ENCODE measurements around the gene SPA17. TPM values are rescaled to one million over a fixed set of nuclear protein-coding genes. Genes with fewer than 3 reads are reported as not detected.

SPA17 gene
- total and polyA plus RNA-seq, 7 experiments from 2014 or later: 1.00 to 2.3 (median 1.1) TPM

GRCh38 chr11:124643605-124644425 lies 29.9 kb upstream of the SPA17 start:
- ATAC-seq (no peak), DNase-seq (no peak)
- POLR2A ChIA-PET: interaction anchor here (1.4 kb wide), 1 partner anchor 12 kb away, joined by 4 read pairs; no protein-coding TSS in a partner anchor
- no peaks in the 10 kb centered on the region for H3K4me1 ChIP-seq (ENCODE audit: control insufficient read depth in 2 of 2, insufficient read depth in 2 of 2, low read length in 2 of 2)
- no peak overlapping the region for H3K27ac ChIP-seq (ENCODE audit: low read depth, low read length)
- Mint-ChIP-seq H3K4me3 (no peak overlapping the region), H3K9me3 (no peaks in the 10 kb centered on the region), H3K36me3 (peaks cover 0 to 17% (median under 1%) of the 10 kb centered on the region in 5 donors), H3K27me3 (no peaks in the 10 kb centered on the region), H3K4me1 (peaks cover 3 to 11% (median 5%) of the 10 kb centered on the region in 7 donors), H3K27ac (no peak overlapping the region)
- H3K36me3 ChIP-seq (ENCODE audit: control insufficient read depth in 2 of 3, insufficient read depth in 3 of 3, low read length in 3 of 3): peaks cover 0 to 14% (median 0%) of the 10 kb centered on the region in 3 experiments
- intact Hi-C loops (cut with micrococcal nuclease): loop anchor here (1.0 kb wide), 5 partner anchors 25 to 223 kb away; no protein-coding TSS in a partner anchor
- CTCF ChIA-PET: interaction anchor here (0.6 to 2.0 kb wide), 14 partner anchors 18 to 1289 kb away, joined by 3 to 8 read pairs (median 4); partner anchors contain the start of gene ESAM
- no peaks in the 10 kb centered on the region for H3K9me3 ChIP-seq (ENCODE audit: control insufficient read depth in 2 of 3, low read length in 3 of 3)
- no peak overlapping the region for H3K4me3 ChIP-seq (ENCODE audit: low read length)
- no peaks in the 10 kb centered on the region for H3K27me3 ChIP-seq (ENCODE audit: control insufficient read depth in 2 of 2, insufficient read depth in 2 of 2, low read length in 2 of 2)

GRCh38 chr11:124644426-124645280 lies 29.1 kb upstream of the SPA17 start:
- H3K36me3 Mint-ChIP-seq: peaks cover 0 to 19% (median 0%) of the 10 kb centered on the region in 5 donors
- peaks cover 0 to 6% (median 0%) of the 10 kb centered on the region in 3 experiments for H3K36me3 ChIP-seq (ENCODE audit: control insufficient read depth in 2 of 3, insufficient read depth in 3 of 3, low read length in 3 of 3)
- H3K4me1 Mint-ChIP-seq: peaks cover 3 to 11% (median 5%) of the 10 kb centered on the region in 7 donors
- intact Hi-C loops (cut with micrococcal nuclease): loop anchor here (1.0 kb wide), 5 partner anchors 25 to 223 kb away; no protein-coding TSS in a partner anchor
- H3K9me3 Mint-ChIP-seq: no peaks in the 10 kb centered on the region
- H3K27me3 Mint-ChIP-seq: no peaks in the 10 kb centered on the region
- ATAC-seq: peak; percentile 88
- no peak overlapping the region for H3K4me3 ChIP-seq (ENCODE audit: low read length)
- DNase-seq: peak in 7 of 9 donors; percentile 6 to 28 (median 21)
- no peaks in the 10 kb centered on the region for H3K9me3 ChIP-seq (ENCODE audit: control insufficient read depth in 2 of 3, low read length in 3 of 3)
- no peak overlapping the region for H3K27ac ChIP-seq (ENCODE audit: low read depth, low read length)
- no peaks in the 10 kb centered on the region for H3K4me1 ChIP-seq (ENCODE audit: control insufficient read depth in 2 of 2, insufficient read depth in 2 of 2, low read length in 2 of 2)
- H3K27ac Mint-ChIP-seq: no peak overlapping the region
- no peak overlapping the region for H3K4me3 Mint-ChIP-seq
- ChIA-PET CTCF (interaction anchor here (0.6 to 2.0 kb wide), 10 partner anchors 11 to 197 kb away, joined by 3 to 8 read pairs (median 4); partner anchors contain the start of gene ESAM), POLR2A (interaction anchor here (0.6 to 1.0 kb wide), 2 partner anchors 102 to 255 kb away, joined by 3 read pairs; no protein-coding TSS in a partner anchor)
- H3K27me3 ChIP-seq (ENCODE audit: control insufficient read depth in 2 of 2, insufficient read depth in 2 of 2, low read length in 2 of 2): no peaks in the 10 kb centered on the region

GRCh38 chr11:124646148-124646547 lies 27.6 kb upstream of the SPA17 start:
- peaks cover 0 to 20% (median 0%) of the 10 kb centered on the region in 5 donors for H3K36me3 Mint-ChIP-seq
- no peaks in the 10 kb centered on the region for H3K4me1 ChIP-seq (ENCODE audit: control insufficient read depth in 2 of 2, insufficient read depth in 2 of 2, low read length in 2 of 2)
- no peak overlapping the region for H3K27ac ChIP-seq (ENCODE audit: low read depth, low read length)
- no peaks in the 10 kb centered on the region for H3K27me3 ChIP-seq (ENCODE audit: control insufficient read depth in 2 of 2, insufficient read depth in 2 of 2, low read length in 2 of 2)
- DNase-seq (no peak), ATAC-seq (no peak)
- ChIA-PET POLR2A (interaction anchor here (0.6 kb wide), 1 partner anchor 33 kb away, joined by 3 read pairs; no protein-coding TSS in a partner anchor), CTCF (interaction anchor here (0.8 to 1.7 kb wide), 3 partner anchors 23 to 221 kb away, joined by 3 to 5 read pairs (median 5); no protein-coding TSS in a partner anchor)
- H3K9me3 ChIP-seq (ENCODE audit: control insufficient read depth in 2 of 3, low read length in 3 of 3): no peaks in the 10 kb centered on the region
- H3K27ac Mint-ChIP-seq: no peak overlapping the region
- H3K27me3 Mint-ChIP-seq: no peaks in the 10 kb centered on the region
- no peaks in the 10 kb centered on the region for H3K9me3 Mint-ChIP-seq
- peaks cover 3 to 9% (median 5%) of the 10 kb centered on the region in 7 donors for H3K4me1 Mint-ChIP-seq
- H3K36me3 ChIP-seq (ENCODE audit: control insufficient read depth in 2 of 3, insufficient read depth in 3 of 3, low read length in 3 of 3): peaks cover 0 to 4% (median 0%) of the 10 kb centered on the region in 3 experiments
- intact Hi-C loops (cut with micrococcal nuclease): no loop called here
- no peak overlapping the region for H3K4me3 ChIP-seq (ENCODE audit: low read length)
- H3K4me3 Mint-ChIP-seq: no peak overlapping the region

- Mint-ChIP-seq H3K27me3 (no peaks in the 10 kb centered on the region), H3K9me3 (no peaks in the 10 kb centered on the region), H3K4me3 (no peak overlapping the region), H3K36me3 (peaks cover 0 to 30% (median 20%) of the 10 kb centered on the region in 5 donors), H3K27ac (peak overlapping the region in 1 of 9 donors; percentile 7), H3K4me1 (peaks cover 3 to 7% (median 5%) of the 10 kb centered on the region in 7 donors)
- POLR2A ChIA-PET: interaction anchor here (1.0 kb wide), 1 partner anchor 458 kb away, joined by 3 read pairs; no protein-coding TSS in a partner anchor
- H3K27me3 ChIP-seq (ENCODE audit: control insufficient read depth in 2 of 2, insufficient read depth in 2 of 2, low read length in 2 of 2): no peaks in the 10 kb centered on the region
- H3K36me3 ChIP-seq (ENCODE audit: control insufficient read depth in 2 of 3, insufficient read depth in 3 of 3, low read length in 3 of 3): peaks cover 0 to 18% (median 0%) of the 10 kb centered on the region in 3 experiments
- H3K4me1 ChIP-seq (ENCODE audit: control insufficient read depth in 2 of 2, insufficient read depth in 2 of 2, low read length in 2 of 2): no peaks in the 10 kb centered on the region
- H3K4me3 ChIP-seq (ENCODE audit: low read length): no peak overlapping the region
- H3K9me3 ChIP-seq (ENCODE audit: control insufficient read depth in 2 of 3, low read length in 3 of 3): no peaks in the 10 kb centered on the region
- ATAC-seq (no peak), DNase-seq (no peak)
- H3K27ac ChIP-seq (ENCODE audit: low read depth, low read length): no peak overlapping the region
- CTCF ChIA-PET: interaction anchor here (0.8 to 1.1 kb wide), 2 partner anchors 188 to 805 kb away, joined by 3 read pairs; no protein-coding TSS in a partner anchor
- intact Hi-C loops (cut with micrococcal nuclease): no loop called here
These were observed 25.1 kb upstream of the SPA17 start for GRCh38 chr11:124648610-124649009.

- intact Hi-C loops (cut with micrococcal nuclease): no loop called here
- H3K27ac Mint-ChIP-seq: no peak overlapping the region
- no peaks in the 10 kb centered on the region for H3K27me3 Mint-ChIP-seq
- Histone ChIP-seq H3K4me3 (ENCODE audit: low read length) (no peak overlapping the region), H3K9me3 (ENCODE audit: control insufficient read depth in 2 of 3, low read length in 3 of 3) (no peaks in the 10 kb centered on the region), H3K27me3 (ENCODE audit: control insufficient read depth in 2 of 2, insufficient read depth in 2 of 2, low read length in 2 of 2) (no peaks in the 10 kb centered on the region), H3K36me3 (ENCODE audit: control insufficient read depth in 2 of 3, insufficient read depth in 3 of 3, low read length in 3 of 3) (peaks cover 0 to 32% (median 0%) of the 10 kb centered on the region in 3 experiments), H3K27ac (ENCODE audit: low read depth, low read length) (no peak overlapping the region), H3K4me1 (ENCODE audit: control insufficient read depth in 2 of 2, insufficient read depth in 2 of 2, low read length in 2 of 2) (no peaks in the 10 kb centered on the region)
- CTCF ChIA-PET: no interaction called here
- no peak overlapping the region for H3K4me3 Mint-ChIP-seq
- POLR2A ChIA-PET: no interaction called here
- DNase-seq (no peak), ATAC-seq (no peak)
- no peaks in the 10 kb centered on the region for H3K4me1 Mint-ChIP-seq
- no peaks in the 10 kb centered on the region for H3K9me3 Mint-ChIP-seq
- peaks cover 0 to 55% (median 23%) of the 10 kb centered on the region in 5 donors for H3K36me3 Mint-ChIP-seq
These were observed 16.7 kb upstream of the SPA17 start for GRCh38 chr11:124656774-124657630.

Measured in naive thymus-derived CD4-positive, alpha-beta T cell (primary cell).